GM12873 (cell line): ENCODE results near the gene RBP2.

ENCODE experiments used
- CTCF ChIP-seq: IDR thresholded peaks from 2 replicates; pipeline ENCODE4 v1.5.1; 2012; ENCODE audit warnings: low read depth, mild to moderate bottlenecking, moderate library complexity, low read length, control low read depth; ENCODE audit not compliant: insufficient read depth; ENCODE audit errors: missing control alignments

Gene RBP2

GRCh38 chr3:139427283-139428060 lies 48.8 kb downstream of the RBP2 start:
- TF ChIP-seq CTCF, result peak; percentile 74

DNA sequence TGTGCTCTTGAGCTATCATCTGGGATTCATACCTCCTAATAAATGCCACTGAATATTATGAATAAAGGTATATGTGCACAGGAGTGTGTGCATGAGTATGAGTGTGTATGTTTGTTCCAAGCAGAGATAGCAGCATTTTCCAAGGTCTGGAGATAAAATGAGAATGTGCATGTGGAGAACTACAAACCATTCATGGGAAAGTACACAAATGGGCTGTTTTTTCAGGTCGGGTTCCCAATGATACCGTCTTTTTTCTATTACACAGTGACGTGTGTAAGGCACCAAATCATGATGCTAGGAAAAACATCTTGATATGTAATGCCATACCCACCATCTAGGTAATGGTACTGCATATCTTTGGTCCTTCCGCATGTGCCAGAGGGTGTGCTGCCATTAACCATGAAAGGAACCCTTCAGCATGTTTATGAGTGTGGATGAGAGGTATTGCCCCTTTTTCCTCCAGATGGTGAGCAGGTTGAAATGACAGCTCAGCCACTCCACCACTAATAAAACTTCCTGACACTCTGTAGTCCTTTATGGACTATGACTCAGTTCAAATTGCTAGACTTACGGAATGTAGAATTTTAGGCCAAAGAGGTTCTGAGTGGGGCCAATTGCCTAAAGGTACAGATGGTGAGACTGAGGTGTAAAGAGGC lies 50.4 kb downstream of the RBP2 start:
- TF ChIP-seq CTCF, result no peak

DNA sequence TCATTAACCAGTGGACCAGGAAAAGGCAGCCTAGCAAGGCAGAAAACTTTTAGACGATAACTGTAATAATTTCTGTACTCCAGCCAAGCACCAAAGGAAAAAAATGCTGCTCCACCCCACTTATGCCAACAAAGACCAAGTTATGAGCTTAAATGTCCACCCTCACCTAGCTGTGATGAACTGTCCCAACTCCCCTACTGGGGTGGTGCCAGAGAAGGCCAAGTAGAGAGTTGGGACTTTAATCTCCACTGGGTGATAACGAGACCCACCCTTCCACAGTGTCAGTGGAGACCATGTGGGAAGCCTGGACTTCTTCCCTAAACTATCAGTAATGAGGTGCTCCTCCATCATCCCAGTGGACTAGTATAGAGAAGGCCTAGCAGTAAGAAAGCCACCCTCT lies 53.1 kb downstream of the RBP2 start:
- TF ChIP-seq CTCF, result no peak

DNA sequence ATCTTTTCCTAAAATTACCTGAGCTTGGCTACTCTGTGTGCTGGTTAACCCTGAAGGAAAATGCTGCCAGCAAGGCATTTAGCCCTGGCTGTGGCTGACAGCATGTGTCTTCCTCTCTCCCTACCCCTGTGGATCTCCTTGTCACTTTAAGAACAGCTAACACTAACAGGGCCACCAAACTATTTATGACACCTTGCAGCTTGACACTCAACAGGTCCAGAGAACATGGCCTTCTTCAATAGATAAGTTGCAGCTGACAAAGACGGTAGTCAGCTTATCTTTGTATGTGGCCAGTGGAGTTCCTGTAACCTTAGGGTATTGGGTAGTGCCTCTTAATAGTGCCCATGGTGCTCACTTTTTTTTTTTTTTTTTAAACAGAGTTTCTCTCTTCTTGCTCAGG lies 54.9 kb downstream of the RBP2 start:
- TF ChIP-seq CTCF, result no peak

- TF ChIP-seq CTCF, result no peak
These were observed 55.3 kb downstream of the RBP2 start for GRCh38 chr3:139421040-139421439.

- TF ChIP-seq CTCF, result no peak
These were observed 58.2 kb downstream of the RBP2 start for GRCh38 chr3:139418144-139418543.

GRCh38 chr3:139416275-139416674 lies 60.0 kb downstream of the RBP2 start:
- TF ChIP-seq CTCF, result no peak
